GM10266 (cell line): ENCODE measurements around the gene DSCAM.

Experiments used
- DNase-seq: peaks from one replicate; pipeline ENCODE4 v3.0.0; 2012; ENCODE audit errors: extremely low spot score
- TF ChIP-seq, protein P1 (sequence below): IDR thresholded peaks from 2 replicates; pipeline ENCODE4 v1.5.1; 2012; ENCODE audit warnings: mild to moderate bottlenecking, low read depth; ENCODE audit not compliant: control insufficient read depth, insufficient read depth; ENCODE audit errors: missing control alignments

Gene DSCAM

DNA sequence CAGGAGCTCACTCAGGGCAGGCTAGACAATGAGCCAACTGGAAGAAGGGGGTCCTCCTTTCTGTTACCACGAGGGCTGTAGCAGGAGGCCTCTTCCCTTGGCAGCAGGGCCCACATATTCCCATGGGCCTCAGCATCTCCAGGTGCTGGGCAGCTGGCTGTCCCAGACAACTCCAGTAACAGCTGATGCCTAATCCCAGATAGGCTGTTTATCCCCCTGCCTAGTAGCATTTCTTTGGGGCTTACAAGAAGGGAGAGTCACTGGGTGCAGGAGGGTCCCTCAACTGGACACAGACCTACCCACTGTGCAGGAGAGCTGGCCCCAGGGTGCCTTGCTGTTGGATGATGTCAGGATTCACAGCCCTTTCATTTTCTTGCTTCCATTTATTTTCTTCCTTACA, 278.2 kb downstream of the DSCAM start:
- no peak for DNase-seq
- TF ChIP-seq, protein P1, sequence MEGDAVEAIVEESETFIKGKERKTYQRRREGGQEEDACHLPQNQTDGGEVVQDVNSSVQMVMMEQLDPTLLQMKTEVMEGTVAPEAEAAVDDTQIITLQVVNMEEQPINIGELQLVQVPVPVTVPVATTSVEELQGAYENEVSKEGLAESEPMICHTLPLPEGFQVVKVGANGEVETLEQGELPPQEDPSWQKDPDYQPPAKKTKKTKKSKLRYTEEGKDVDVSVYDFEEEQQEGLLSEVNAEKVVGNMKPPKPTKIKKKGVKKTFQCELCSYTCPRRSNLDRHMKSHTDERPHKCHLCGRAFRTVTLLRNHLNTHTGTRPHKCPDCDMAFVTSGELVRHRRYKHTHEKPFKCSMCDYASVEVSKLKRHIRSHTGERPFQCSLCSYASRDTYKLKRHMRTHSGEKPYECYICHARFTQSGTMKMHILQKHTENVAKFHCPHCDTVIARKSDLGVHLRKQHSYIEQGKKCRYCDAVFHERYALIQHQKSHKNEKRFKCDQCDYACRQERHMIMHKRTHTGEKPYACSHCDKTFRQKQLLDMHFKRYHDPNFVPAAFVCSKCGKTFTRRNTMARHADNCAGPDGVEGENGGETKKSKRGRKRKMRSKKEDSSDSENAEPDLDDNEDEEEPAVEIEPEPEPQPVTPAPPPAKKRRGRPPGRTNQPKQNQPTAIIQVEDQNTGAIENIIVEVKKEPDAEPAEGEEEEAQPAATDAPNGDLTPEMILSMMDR: no peak

DNA sequence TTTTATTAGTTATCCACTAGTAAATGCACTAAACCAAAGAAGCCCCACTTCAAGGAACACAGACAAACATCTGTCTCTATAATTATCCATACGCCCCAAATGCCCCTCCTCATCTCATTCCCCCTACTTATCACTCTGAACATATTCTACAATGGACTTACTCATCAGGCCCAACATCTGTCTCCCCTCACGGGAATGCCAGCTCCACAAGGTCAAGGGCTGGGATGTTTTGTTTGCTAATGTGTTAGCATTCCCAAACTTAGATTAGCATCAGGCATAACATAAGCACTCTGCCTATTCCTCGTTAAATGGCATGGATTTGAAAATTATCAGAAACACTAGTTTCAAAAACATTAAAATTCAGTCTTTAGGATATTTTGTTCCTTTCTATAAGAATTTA, 279.5 kb downstream of the DSCAM start:
- TF ChIP-seq, protein P1: no peak
- DNase-seq: no peak

DNA sequence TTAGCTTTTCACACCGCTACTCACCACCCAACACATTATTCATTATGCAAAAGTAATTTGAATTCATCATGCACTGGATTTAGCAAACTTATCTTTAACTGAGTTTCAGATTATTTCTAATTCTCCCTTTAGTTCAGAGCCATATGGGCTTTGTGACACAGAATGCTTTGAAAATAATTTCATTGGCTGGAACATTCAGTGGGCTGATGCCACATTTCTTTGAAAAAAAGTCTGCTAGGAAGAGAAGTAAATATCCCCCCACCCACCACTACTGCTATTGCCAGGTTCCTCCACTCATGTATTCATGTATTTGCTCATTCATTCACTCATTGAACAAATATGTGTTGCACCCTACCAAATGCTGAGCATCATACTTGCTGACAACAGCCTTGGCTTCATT, 280.5 kb downstream of the DSCAM start:
- TF ChIP-seq, protein P1: no peak
- DNase-seq: no peak

DNA sequence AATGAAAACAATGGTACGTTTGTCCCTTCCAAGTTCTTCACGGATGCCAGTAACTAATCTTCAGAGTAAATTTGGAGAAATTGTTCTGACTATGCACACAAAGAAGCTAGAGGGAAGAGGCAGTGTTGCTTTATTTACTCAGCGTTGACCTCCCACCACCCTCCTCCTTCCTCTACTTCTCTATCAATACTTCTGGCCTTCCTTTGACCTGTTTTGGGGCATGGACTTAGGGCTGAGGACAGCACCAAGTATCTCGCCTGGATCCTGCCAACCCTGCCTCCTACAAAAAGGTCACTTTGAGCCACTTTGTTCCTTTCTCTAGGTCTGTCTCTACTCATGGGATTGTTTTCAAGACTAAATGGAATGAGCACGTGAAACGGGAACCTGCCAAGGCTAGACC, 282.6 kb downstream of the DSCAM start:
- no peak for DNase-seq
- TF ChIP-seq, protein P1: no peak

DNA sequence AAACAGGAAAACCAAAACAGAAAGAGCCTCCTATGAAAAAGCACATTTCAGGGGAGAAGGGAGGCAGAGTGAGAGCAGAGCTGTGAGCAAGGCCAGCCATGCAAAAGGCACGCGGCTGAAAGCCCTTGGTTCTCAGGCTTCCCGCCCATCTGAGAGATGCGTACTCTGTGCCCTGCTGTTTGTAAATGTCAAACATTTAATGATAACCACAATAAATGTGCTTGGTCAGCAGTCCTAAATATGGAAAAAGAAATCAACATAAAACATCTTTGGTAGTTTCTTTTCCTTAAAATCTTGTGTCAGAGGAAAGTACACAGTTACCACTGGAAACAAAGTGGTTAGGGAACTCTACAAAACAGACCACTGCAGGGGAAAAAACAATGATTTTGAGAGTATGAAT, 283.1 kb downstream of the DSCAM start:
- no peak for DNase-seq
- TF ChIP-seq, protein P1: no peak

DNA sequence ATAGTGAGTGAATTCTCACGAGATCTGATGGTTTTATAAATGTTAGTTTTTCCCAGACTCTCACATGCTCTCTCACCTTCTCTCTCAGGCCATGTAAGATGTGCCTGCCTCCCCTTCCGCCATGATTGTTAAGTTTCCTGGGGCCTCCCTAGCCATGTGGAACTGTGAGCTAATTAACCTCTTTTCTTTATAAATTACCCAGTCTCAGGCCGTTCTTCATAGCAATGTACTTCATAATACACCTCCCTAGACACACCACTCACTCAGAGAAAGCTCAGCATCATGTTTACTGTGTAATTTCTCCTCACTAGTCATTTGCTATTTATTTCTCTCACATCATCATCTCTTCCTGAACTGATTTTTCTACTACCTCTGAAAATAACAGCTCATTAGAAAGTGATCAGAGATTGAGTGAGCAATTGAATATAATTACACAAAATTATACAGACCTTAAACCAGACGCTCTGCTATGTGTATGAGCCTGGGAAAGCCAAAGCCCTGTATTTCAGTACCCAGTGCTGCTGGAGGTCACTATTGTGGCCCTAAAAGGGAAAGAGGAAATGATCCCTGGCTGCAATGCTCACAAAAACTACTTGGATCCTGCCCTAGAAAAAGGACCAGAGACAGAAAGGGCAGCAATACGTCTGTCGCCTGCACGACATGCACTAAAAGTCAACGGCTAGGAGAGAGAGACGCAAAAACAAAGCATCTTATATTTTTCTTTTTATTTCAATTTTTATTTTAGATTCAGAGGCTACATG, 284.5 kb downstream of the DSCAM start:
- DNase-seq: no peak

DNA sequence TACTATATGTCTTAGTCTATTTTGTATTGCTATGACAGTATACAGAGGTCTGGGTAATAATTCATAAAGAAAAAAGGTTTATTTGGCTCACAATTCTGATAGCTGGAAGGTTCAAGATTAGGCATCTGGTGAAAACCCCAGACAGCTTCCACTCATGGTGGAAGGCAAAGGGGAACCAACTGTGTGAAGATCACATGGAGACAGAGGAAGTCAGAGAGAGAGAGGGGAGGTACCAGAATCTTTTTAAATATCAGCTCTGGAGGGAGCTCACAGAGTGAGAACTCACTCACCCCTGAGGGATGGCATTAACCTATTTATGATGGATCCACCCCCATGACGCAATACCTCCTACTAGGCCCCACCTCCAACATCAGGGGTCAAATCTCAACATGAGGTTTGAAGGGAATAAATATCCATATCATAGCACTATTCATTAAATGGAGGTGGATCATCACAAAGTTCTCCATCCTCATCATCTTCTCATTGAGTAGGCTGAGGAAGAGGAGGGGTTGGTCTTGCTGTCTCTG, 290.5 kb downstream of the DSCAM start:
- TF ChIP-seq, protein P1: no peak

More for the DNA sequence above, 284.5 kb downstream of the DSCAM start:
- TF ChIP-seq, protein P1: no peak

More for the DNA sequence above, 290.5 kb downstream of the DSCAM start:
- DNase-seq: no peak
